OCI-LY3 (cell line): ENCODE results near the gene GALNTL6.

Experiments used
- CTCF ChIP-seq: fragments of 200-600, 300-600 bp; sonication (generic); IDR thresholded peaks from 2 replicates; pipeline ENCODE4 v1.5.1; 2014; ENCODE audit warnings: antibody characterized with exemption, low read length, low read depth
- EZH2phosphoT487 ChIP-seq: fragments of 200-600 bp; shearing (Covaris generic); IDR thresholded peaks from 2 replicates; pipeline ENCODE4 v1.6.1; 2018; ENCODE audit warnings: antibody characterized with exemption, mixed run types, low read depth

- TF ChIP-seq CTCF (no peak), EZH2phosphoT487 (no peak)
Observed at GRCh38 chr4:172809319-172809718, 996.1 kb downstream of the GALNTL6 start.
